GM19463 (cell line): ENCODE measurements around the gene ACTR10.

Experiments
- ATAC-seq: cut with Tn5 transposase; IDR thresholded peaks from one replicate; pipeline ENCODE4 v1.9.1; 2021; ENCODE audit warnings: mild to moderate bottlenecking, moderate library complexity; ENCODE audit not compliant: unreplicated experiment

The ACTR10 gene

DNA sequence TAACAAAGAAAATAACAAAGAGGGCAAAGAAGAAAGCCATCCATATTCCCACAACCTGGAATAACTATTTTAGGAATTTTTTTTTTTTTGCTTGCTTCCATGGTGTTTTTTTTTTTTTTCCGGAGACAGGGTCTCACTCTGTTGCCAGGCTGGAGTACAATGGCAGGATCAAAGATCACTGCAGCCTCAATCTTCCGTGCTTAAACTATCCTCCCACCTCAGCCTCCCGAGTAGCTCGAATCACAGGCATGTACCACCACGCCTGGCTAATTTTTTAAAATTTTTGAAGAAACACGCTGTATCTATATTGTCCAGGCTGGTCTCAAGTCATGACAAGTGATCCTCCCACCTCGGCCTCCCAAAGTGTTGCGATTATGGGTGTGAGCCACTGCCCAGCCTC is 78.2 kb downstream of the ACTR10 start:
- no peak for ATAC-seq

DNA sequence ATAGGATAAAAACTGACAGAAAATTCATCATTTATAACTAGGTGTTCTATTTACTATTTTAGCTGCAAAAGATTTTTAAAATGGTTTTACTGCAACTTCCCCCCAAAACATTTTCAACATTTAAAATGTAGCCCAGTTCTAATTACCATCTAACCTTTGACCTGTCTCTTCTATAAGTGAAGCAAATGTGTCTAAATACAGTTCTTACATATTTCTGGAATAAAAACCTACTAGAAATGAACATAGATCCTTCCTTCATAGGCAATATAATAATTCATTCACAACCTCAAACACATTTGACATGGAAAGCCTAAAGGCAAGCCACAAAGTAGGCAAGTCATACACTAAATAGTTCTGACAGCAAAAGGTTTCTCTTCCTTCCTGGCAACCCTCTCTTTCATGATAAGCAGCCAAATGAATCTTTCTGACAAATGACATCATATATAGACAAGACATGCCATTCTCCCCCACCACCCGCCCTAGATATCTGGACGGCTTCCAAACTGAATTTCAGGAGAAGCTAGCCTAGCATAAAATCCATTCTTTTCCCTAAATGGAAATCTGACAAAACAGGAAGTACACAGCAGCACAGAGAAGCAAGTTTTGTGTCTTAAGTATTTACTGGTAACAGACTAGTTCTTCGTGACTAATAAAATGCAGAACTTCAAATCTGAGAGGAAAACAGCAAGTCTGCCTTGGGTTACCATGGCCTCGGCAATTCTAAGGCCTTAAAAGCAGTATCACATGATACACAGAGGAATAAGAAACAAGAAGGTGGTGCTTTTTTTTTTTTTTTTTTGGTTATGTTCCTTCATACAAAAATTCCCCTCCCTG is 81.2 kb downstream of the ACTR10 start:
- peak; percentile 56 for ATAC-seq

DNA sequence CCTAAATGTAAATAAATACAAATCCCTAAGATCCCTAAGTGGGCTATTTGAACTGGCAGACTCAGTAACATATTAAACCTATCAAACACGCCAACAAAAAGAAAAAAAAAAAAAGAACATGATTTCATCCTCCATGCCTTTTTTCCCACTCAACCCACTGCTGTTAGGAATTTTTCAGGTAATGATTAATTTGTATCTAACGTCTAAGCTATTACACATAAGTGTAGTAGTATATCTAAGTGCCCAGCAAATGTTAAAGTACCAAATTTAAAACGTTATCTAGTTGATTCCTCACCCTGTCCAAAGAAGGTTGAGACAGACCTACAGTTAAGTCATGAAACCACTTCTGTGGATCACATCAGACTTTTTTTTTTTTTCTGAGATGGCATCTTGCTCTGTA is 82.0 kb downstream of the ACTR10 start:
- no peak for ATAC-seq

DNA sequence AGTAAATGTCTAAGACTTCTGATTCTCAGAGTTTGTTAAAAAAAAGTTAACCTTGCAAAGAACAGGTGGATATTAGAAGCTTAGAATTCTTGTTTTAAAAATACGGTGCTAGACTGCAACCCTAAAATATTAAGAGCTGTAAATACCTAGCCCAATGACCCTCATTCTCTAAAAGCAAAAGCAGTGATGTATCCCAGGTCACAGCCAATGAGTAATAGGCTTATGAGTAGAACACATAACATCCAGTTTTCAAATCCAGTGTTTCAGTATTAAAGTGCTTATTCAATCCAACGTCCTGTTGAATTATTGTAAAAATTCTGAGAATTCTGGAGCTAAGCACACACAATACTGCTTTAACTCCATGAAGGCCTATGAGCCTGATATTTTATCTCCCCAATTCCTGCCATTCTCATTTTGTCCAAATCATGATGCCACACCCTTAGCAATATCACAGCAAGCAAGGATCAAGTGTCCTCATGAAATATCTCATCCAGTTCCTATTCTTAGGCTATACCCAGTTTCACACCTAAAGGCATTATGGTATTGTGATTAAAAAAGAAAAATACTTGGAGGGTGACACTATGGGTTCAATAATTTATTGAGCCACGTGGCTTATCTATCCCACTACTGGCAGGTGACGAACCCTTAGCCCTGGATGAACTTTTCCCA is 83.1 kb downstream of the ACTR10 start:
- ATAC-seq = no peak

DNA sequence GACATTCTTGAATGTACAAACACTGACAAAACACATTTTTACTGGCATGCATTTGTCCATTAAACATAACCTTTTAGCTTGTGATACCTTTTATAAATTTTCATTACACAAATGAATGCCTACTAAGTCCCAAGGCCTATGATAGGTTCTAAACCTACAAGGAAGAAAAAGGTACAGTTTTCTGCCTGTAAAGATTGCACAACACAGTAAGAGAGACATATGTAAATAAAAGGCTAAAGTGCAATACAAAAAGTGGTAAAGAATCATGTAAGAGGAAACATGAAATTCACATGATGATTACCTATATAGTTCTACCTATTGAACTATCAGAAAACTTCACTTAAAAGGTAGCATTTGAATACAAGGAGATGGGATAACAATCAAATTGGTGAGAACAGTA is 83.8 kb downstream of the ACTR10 start:
- ATAC-seq = no peak

DNA sequence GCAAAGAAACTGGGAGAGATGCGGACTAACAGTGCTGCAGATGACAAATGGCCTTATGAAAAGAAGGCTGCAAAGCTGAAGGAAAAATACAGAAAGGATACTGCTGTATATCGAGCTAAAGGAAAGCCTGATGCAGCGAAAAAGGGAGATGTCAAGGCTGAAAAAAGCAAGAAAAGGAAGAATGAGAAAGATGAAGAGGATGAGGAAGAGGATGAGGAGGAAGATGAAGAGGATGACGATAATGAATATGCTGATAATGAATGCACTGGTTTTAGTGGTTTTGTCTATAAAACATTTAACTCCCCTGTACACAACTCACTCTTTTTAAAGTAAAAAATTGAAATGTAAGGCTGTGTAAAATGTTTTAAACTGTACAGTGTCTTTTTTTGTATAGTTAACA is 85.2 kb downstream of the ACTR10 start:
- ATAC-seq = no peak
